T-helper 1 cell treated with Interleukin-12 subunit alpha and Interleukin-12 subunit beta and Interleukin-4 antibody, amounts not matched to agents 30 μg/mL and 1 μg/mL, for 36 hours (primary cell): ENCODE results near the gene OSBPL7.
A peak's percentile ranks its signal among the peaks of the same experiment; 100 is the strongest.

Experiments
- H3K27ac Mint-ChIP-seq: one replicate; pipeline ENCODE4 v1.8.0; 2021; ENCODE audit warnings: mild to moderate bottlenecking, mixed read lengths
- H3K27me3 Mint-ChIP-seq: one replicate; pipeline ENCODE4 v1.8.0; 2021; ENCODE audit warnings: low read depth, mixed read lengths
- H3K36me3 Mint-ChIP-seq: one replicate; pipeline ENCODE4 v1.8.0; 2021; ENCODE audit warnings: low read depth, mixed read lengths
- H3K4me1 Mint-ChIP-seq: one replicate; pipeline ENCODE4 v1.8.0; 2021; ENCODE audit warnings: low read depth, mixed read lengths
- H3K4me3 Mint-ChIP-seq: one replicate; pipeline ENCODE4 v1.8.0; 2021; ENCODE audit warnings: mild to moderate bottlenecking, moderate library complexity, mixed read lengths
- H3K9me3 Mint-ChIP-seq: one replicate; pipeline ENCODE4 v1.8.0; 2021; ENCODE audit warnings: mixed read lengths

Gene OSBPL7

DNA sequence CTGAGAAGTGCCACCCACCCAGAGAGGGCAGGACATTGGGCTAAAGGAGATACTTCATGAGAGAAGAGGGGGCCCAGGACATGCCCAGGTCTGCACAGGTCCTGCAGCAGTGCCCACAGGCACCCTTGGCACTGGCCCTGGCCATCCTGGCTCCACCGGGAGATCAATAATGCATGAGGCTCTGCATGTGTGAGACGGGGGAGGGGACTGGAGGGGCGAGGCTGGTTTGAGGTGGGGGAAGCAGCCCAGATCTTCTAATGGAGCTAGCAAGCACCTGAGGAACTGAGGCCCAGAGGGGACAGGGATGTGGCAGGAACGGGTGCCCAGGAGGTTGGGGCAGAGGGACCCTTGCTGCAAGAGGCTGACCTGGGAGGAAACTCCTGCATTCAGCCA is 567 bp downstream of the OSBPL7 start:
- H3K4me1 Mint-ChIP-seq = peaks cover 18% of the 10 kb centered on the region
- H3K36me3 Mint-ChIP-seq = peaks cover 16% of the 10 kb centered on the region
- no peaks in the 10 kb centered on the region for H3K9me3 Mint-ChIP-seq
- H3K27ac Mint-ChIP-seq = peak overlapping the region; percentile 90
- H3K27me3 Mint-ChIP-seq = no peaks in the 10 kb centered on the region
- peak overlapping the region; percentile 98 for H3K4me3 Mint-ChIP-seq

DNA sequence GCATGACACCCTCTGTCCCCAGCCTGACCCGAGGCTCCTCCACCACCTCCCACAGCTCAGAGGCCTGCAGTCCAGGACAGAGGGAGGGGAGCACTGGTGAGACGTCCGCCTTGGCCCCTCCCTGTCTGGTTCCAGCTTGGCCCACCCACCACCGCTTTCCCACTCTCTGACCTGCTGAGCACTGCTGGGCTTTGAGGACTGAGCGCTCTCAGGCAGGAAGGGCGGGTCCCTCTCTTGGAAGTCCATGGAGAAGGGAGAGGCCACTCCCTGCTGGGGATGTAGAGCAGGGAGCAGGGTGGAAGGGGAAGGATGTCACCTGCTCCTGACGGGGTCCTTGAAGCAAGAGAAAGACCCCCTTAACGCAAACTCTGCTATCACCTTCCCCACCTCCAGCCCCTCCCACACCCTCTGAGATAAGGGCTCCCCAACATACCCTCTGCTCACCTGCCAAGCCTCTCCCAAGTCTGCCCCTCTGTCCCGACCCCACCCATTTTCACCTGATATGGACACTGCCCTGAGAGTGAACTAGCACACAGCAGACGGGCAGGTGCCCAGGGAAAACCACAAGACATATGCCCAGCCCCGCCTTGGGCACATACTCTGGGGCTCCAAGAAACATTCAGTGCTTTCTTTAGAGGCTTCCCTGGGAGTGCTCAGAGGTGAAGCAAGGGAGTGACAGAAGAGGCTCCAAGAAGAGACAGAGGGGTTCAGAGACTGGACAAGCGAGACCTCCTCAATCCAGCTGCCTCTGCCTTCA is 1.4 kb downstream of the OSBPL7 start:
- Mint-ChIP-seq H3K36me3 (peaks cover 19% of the 10 kb centered on the region), H3K4me3 (peak overlapping the region; percentile 98), H3K9me3 (no peaks in the 10 kb centered on the region), H3K4me1 (peaks cover 18% of the 10 kb centered on the region), H3K27ac (peak overlapping the region; percentile 90), H3K27me3 (no peaks in the 10 kb centered on the region)

DNA sequence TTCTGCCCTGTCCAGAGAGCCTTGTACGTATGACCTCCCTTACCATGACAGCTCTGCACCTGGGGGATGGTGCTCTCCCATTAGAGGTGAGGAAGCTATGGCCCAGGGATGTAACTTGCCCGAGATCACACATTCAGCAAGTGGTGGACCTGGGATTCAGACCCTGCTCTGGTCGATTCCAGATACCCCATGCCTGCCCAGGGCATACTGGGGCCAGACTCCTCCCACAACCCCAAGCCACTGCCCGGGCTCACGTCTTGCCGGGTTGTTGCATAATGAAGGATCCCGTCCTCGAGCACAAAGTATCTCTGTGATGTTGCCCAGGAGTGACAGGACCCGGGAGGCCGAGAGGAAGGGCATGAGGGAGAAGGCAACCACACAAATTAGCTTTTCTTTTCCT is 2.1 kb downstream of the OSBPL7 start:
- Mint-ChIP-seq H3K27ac (no peak overlapping the region), H3K4me1 (peaks cover 18% of the 10 kb centered on the region), H3K4me3 (peak overlapping the region; percentile 14), H3K27me3 (no peaks in the 10 kb centered on the region), H3K9me3 (no peaks in the 10 kb centered on the region), H3K36me3 (peaks cover 18% of the 10 kb centered on the region)

DNA sequence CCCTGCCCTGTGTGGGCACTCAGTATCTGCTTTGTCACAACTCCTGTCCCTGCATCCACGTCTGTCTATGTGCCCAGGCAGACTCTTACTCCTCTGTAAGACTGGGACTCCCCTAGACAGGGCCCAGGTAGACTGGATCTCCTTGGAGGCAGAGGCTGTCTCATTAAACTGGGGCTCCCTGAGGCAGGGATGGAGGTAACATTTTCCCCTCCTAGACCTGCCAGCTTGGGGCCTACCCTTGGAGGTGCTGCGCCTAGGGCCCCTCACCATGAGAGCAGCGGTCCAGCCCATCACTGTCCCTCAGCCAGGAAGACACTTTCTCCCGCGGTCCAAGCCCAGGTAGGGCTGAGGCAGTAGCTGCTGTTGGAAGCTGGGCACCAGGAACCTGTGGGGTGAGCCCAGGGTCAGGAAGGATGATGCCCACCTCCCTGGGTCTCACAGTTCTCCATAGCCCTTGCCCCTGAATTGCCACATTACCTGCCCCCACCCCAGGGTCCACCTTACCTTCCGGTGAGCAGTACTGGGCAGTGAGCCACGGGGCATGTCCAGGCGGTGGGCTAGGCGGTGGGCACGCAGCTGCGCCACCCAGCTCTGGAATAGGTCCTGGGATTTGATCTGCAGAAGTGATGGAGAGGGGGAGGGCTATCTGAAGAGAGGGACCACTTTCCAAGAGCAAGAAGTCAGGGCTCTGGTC is 3.4 kb downstream of the OSBPL7 start:
- Mint-ChIP-seq H3K4me1 (peaks cover 18% of the 10 kb centered on the region), H3K27ac (no peak overlapping the region), H3K9me3 (no peaks in the 10 kb centered on the region), H3K4me3 (no peak overlapping the region), H3K36me3 (peaks cover 16% of the 10 kb centered on the region), H3K27me3 (no peaks in the 10 kb centered on the region)

DNA sequence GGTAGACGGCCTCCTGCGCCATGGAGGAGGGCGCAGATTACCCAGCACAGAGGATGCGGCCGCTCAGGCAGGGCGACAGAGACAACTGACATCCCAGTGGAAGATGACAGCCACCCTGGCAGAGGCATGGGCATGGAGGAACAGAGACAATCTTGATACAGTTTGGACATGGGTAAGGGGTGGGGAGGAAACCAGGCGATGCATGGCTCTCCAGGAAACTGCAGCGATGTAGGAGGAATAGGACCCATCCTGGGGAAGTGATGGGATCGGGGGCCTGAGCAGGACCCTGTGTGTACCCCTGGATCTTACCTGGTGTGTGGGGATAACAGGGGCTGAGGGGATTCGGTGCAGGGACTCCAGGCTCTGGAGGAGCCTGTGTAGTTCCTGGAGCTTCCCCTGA is 4.6 kb downstream of the OSBPL7 start:
- Mint-ChIP-seq H3K36me3 (peaks cover 25% of the 10 kb centered on the region), H3K27me3 (no peaks in the 10 kb centered on the region), H3K4me1 (peaks cover 16% of the 10 kb centered on the region), H3K27ac (no peak overlapping the region), H3K4me3 (no peak overlapping the region), H3K9me3 (no peaks in the 10 kb centered on the region)

DNA sequence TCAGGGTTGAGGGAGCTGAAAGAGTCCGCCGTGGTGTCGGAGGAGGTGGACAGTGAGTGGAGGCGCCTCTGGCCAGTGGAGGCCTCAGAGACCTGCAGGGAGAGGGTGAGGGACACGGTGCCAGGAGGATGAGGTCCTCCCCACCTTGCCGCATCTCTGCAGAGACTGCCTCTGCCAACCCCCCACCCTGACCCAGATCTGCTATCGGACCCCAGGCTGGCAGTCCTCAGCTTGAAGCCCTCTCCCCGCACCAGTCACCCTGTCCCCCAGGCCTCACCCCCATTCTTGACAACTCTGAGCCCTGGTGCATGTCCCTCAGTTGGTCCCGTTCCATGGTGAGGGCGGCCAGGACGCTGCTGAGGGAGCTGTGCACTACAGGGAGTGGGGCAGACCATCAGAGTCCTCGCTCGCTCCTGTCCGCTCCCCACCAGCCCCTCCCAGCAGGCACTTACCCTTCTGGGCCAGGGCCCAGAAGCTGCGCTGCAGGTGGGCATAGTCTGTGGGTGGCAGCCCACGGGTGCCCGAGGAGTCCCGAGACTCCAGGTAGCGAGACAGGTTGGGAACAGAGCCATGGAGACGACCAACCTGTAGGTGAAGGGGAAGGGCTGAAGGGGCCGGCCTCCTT is 5.4 kb downstream of the OSBPL7 start:
- Mint-ChIP-seq H3K9me3 (no peaks in the 10 kb centered on the region), H3K36me3 (peaks cover 27% of the 10 kb centered on the region), H3K4me1 (peaks cover 10% of the 10 kb centered on the region), H3K4me3 (no peak overlapping the region), H3K27me3 (no peaks in the 10 kb centered on the region), H3K27ac (no peak overlapping the region)

DNA sequence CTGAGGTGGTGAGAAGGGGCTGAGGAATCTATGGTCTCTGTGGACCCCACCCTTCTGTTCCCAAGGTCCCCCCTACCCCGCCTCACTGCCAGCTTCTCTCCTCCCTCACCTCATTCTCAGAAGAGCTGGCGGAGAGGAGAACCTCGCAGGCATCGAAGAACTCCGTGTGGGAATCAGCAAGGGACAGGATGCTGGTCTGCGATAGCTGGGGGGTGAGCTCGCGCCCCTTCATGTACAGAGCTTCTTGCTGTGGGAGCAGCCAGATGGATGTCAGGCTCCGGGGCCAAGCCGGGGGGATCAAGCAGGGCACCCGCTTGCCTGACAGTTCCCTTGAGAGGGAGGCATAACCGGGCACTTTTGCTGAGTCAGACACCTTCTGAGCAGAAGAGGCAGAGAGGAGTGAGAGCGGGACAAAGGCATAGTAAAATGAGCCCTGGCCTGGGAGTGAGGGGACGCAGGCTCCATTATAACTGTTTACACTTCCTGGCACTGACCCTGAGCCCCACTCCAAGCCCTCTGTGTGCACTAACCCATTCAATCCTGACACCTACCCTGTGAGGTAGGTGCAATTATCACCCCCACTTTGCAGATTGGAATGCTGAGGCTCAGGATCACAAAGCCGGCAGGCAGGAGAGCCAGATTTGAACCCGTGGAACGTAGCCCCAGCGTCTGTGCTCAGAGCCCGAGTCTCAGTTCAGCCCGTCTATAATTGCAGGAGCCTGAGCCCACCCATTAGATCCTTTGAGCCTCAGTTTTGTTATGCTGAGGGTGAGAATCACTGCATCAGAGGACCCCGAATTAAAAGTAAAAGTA is 6.3 kb downstream of the OSBPL7 start:
- peaks cover 2% of the 10 kb centered on the region for H3K4me1 Mint-ChIP-seq
- H3K36me3 Mint-ChIP-seq = peaks cover 29% of the 10 kb centered on the region
- H3K27ac Mint-ChIP-seq = no peak overlapping the region
- H3K9me3 Mint-ChIP-seq = no peaks in the 10 kb centered on the region
- H3K27me3 Mint-ChIP-seq = no peaks in the 10 kb centered on the region
- no peak overlapping the region for H3K4me3 Mint-ChIP-seq

DNA sequence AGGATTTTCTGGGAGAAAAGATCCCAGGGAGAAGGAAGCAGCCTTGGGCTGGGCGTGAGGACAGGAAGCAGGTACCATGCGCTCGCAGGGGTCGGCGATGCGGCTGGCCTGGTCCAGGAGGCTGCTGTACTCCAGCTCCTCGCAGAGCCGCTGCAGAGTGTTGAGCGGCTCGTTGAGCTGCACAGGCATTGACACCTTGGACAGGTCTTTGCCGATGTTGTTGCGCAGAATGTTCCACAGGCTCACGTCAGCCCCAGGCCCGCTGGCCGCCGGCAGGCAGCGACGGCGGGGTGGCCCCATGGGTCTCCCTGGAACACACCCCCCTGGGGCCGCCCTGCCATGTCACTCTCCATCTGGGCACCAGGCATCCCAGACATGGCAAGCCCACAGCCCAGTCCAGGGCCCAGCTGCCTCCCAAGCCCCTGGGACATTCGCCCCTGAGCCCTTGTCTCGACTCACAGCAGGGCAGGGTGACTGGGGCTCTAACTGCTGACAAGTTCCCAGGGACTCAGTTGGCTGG is 8.0 kb downstream of the OSBPL7 start:
- Mint-ChIP-seq H3K27ac (no peak overlapping the region), H3K27me3 (no peaks in the 10 kb centered on the region), H3K36me3 (peaks cover 37% of the 10 kb centered on the region), H3K4me3 (no peak overlapping the region), H3K9me3 (no peaks in the 10 kb centered on the region), H3K4me1 (peaks cover 2% of the 10 kb centered on the region)

DNA sequence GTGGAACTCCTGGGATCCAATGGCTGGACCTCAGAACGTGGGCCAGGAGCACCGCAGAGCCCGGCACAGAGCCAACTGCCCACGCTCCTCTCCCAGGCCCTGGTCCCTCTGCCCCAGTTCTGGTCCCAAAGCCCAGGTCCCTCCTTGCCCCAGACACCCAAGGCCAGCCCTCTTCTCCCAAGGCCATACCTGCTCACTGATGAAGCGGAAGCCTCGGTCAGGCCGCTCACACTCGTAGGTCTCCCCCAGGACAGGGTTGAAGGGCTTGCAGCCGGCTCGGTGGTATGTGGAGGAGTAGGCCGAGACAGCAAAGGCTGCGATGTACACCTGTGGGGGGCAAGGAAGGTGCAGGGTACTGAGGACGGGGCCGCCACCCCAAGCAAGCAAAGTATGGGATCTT is 8.5 kb downstream of the OSBPL7 start:
- Mint-ChIP-seq H3K27ac (no peak overlapping the region), H3K4me1 (peaks cover 2% of the 10 kb centered on the region), H3K27me3 (no peaks in the 10 kb centered on the region), H3K4me3 (no peak overlapping the region), H3K9me3 (no peaks in the 10 kb centered on the region), H3K36me3 (peaks cover 37% of the 10 kb centered on the region)

DNA sequence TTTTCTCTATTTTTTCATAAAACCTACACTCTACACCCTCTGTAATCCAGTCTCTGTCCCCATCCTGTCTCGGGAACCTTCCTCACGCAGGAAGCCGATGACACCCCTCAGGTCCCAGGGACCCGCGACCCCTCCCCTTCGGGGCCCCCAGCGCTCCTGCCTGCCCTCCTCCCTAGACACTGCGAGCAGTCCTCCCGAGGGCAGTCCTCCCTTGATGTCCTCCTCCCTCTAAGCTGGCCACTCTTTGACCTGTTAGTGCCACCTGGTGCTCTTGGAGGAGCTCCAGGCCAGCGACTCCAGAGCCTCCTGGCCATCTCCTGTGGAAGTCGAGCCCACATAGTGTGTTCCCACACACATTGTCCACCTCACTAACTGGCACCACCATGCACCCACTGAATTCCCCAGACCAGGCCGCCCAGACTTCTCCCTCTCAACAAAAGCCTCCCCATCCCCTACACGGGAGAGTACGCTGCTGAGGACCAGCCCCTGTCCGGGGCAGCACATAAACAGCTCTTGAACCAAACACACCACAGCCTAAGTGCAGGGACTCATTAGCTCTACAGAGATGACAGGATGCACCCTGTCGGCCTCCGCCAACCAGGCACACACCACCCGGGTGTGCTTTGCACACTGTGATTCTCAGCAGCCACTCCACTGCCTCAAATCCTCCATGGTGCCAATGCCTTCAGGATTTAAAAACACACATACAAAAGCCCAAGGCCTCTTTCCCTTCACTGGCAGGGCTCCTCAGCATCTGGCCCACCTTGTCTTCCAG is 9.3 kb downstream of the OSBPL7 start:
- Mint-ChIP-seq H3K9me3 (no peaks in the 10 kb centered on the region), H3K4me1 (peaks cover 2% of the 10 kb centered on the region), H3K27me3 (no peaks in the 10 kb centered on the region), H3K4me3 (no peak overlapping the region), H3K36me3 (peaks cover 39% of the 10 kb centered on the region), H3K27ac (peak overlapping the region; percentile 49)

DNA sequence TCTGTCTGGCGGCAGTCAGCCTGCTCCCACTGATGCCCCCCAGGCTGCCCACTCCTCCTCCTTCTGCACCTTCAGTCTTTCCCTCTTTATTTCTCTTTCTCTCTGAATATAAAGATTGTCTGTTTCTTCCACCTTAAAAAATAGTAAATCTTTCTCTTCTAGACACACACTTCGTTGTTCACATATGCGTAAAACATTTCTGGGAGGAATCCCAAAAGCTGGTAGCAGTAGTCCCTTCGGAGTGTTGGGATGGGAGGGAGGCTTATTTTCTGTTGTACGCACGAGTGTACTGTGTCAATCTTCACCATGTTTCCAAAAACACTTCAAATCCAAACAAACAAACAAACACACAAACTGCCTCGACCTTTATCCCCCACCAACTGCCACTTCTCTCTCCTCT is 9.9 kb downstream of the OSBPL7 start:
- Mint-ChIP-seq H3K4me3 (no peak overlapping the region), H3K36me3 (peaks cover 41% of the 10 kb centered on the region), H3K27me3 (no peaks in the 10 kb centered on the region), H3K4me1 (peaks cover 2% of the 10 kb centered on the region), H3K9me3 (no peaks in the 10 kb centered on the region), H3K27ac (no peak overlapping the region)

DNA sequence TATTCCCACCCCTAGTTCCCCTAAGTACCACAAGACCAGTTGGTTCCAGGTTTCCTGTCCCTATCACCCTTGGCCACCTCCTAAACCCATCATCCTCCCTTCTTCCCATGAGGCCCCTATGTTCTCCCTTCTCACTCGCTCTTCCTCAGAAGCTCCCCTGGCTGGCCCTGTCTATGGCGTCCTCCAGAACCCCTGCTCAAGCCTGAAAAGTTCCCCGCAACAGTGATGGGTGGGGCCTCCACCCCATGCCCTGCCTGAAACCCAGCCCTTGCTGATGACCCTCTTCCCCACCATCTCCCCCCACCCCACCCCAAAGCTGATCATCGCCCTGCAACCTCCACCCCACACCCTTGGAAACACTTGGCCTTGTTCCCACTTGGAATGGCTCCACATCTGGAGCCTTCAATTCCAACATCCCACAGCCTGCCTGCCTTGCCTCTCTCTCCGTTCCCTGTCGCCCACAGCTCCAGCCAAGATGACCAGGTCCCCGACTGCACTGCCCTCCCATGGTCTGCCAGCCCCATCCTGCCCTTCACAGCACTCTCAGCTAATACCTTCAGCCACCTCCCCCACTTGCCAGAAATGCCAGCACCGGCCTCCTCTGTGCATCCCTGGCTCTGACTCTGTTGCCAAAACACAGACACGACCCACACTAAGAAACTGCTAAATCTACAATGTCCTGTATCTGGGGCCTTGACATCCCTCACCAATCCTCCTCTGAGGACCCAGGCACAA is 10.5 kb downstream of the OSBPL7 start:
- Mint-ChIP-seq H3K36me3 (peaks cover 41% of the 10 kb centered on the region), H3K27me3 (no peaks in the 10 kb centered on the region), H3K9me3 (no peaks in the 10 kb centered on the region), H3K27ac (no peak overlapping the region), H3K4me1 (peaks cover 2% of the 10 kb centered on the region), H3K4me3 (no peak overlapping the region)

DNA sequence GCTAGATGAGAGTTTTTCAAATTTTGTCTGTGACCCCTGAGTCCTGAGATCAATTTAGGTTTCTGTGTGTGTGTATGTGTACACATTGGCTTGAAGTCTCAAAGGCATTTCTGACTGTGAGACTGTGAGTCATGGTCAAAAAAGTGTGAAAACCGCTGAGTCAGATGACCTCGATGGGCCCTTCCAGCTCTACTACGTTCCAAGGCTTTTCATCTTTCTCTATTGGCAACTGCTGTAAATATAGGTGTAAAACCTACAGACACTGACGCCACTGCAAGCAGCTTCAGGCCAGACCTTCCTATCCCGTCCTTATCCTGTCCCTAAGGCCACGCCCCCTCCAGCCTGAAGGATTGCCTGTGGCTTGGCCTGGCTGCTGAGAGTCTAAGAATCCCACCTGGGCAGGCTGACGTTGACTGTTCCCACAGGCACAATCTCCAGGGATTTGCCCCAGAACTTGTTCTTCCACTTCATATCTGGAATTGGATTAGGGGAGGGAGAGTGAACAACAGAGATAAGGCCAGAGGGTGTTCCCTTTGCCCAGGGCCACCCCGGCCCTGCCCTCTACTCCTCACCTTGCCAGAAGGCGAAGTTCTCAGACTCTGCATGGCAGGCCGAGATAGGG is 11.3 kb downstream of the OSBPL7 start:
- peaks cover 2% of the 10 kb centered on the region for H3K4me1 Mint-ChIP-seq
- peak overlapping the region; percentile 44 for H3K27ac Mint-ChIP-seq
- H3K27me3 Mint-ChIP-seq = no peaks in the 10 kb centered on the region
- H3K4me3 Mint-ChIP-seq = no peak overlapping the region
- H3K36me3 Mint-ChIP-seq = peaks cover 35% of the 10 kb centered on the region
- no peaks in the 10 kb centered on the region for H3K9me3 Mint-ChIP-seq
